Body of pancreas (tissue), 4 donors: ENCODE data around the gene SYP.

ENCODE experiments used
- POLR2A ChIP-seq, 3 donors: fragments of 450-650 bp; IDR thresholded peaks; one replicate each; pipeline ENCODE4 v1.6.1; 2016; ENCODE audit warnings: antibody characterized with exemption in 3 of 3, mild to moderate bottlenecking in 2 of 3
- TF ChIP-seq, protein P1 (sequence below), 7 experiments: fragments of 450-650 bp in 4 of 7; fragments of 200-600 bp in 3 of 7; sonication (generic) in 3 of 7; IDR thresholded peaks; one replicate each; pipeline ENCODE4 v1.5.1; 2016 to 2019; ENCODE audit warnings: antibody characterized with exemption in 7 of 7

DNA sequence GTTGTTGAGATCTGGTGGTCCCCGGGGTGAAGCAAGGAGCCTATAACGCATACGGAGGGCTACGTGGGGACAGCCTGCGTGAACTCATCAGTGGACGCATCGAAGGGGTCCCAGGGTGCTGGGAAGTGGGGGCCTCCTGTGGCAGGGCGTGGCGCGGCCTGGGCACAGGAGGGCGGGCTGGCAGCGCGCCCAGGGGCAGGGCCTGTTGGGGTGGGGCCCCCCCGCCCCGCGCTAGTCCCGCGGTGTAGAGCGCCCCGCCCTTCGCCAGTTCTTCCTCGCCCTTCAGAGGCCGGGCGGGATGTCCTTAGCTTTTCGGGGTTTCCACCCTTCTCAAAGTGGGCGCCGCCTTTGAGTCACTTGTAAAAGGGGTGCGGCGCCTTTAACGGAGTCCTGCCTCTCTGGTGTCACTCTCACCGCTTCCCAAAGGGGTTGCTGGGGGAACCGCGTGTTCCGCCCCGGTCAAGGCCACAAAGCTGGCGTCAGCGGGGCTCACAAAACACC is 27.7 kb downstream of the SYP start:
- TF ChIP-seq, protein P1, sequence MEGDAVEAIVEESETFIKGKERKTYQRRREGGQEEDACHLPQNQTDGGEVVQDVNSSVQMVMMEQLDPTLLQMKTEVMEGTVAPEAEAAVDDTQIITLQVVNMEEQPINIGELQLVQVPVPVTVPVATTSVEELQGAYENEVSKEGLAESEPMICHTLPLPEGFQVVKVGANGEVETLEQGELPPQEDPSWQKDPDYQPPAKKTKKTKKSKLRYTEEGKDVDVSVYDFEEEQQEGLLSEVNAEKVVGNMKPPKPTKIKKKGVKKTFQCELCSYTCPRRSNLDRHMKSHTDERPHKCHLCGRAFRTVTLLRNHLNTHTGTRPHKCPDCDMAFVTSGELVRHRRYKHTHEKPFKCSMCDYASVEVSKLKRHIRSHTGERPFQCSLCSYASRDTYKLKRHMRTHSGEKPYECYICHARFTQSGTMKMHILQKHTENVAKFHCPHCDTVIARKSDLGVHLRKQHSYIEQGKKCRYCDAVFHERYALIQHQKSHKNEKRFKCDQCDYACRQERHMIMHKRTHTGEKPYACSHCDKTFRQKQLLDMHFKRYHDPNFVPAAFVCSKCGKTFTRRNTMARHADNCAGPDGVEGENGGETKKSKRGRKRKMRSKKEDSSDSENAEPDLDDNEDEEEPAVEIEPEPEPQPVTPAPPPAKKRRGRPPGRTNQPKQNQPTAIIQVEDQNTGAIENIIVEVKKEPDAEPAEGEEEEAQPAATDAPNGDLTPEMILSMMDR (IDR thresholded peaks at IDR 0.05) = no peak
- no peak for TF ChIP-seq POLR2A (IDR thresholded peaks at IDR 0.05)
